ENCODE measurements around the gene NCDN.

DNA sequence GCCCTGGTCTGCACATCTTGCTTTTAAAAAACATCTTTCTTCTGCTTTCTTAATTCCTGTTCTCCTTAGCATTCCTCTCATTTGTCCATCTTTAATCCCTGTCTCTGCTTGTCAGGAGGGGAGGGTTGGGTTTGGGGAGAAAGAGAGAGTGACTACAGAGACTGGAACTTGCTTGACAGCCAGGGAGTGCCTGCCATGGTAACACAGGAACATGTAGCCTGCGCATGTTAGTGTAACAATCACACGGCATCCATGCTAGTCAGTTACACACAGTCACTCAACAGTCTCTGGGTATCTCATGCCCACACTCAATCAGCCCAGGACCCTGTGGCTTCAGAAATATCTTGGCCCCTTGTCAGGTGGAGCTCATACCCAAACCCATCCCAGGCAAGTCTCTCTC, 14.7 kb downstream of the NCDN start:
- TF ChIP-seq CTCF (IDR thresholded peaks at IDR 0.05) (no peak), POLR2A (IDR thresholded peaks at IDR 0.05) (no peak)

Data from gastroesophageal sphincter (tissue), 3 donors.